ENCODE measurements around the gene DPP3. TPM values are rescaled to one million over a fixed set of nuclear protein-coding genes. Genes with fewer than 3 reads are reported as not detected.
A peak's percentile ranks its signal among the peaks of the same experiment; 100 is the strongest.

DPP3 gene
- total RNA-seq, 2 experiments from 2014 or later: 47.2 to 53.4 TPM

GRCh38 chr11:66432597-66432996, 47.6 kb upstream of the DPP3 start:
- intact Hi-C loops (cut with micrococcal nuclease; ENCODE audit: unreplicated experiment): no loop called here
- POLR2A ChIA-PET: no interaction called here

DNA sequence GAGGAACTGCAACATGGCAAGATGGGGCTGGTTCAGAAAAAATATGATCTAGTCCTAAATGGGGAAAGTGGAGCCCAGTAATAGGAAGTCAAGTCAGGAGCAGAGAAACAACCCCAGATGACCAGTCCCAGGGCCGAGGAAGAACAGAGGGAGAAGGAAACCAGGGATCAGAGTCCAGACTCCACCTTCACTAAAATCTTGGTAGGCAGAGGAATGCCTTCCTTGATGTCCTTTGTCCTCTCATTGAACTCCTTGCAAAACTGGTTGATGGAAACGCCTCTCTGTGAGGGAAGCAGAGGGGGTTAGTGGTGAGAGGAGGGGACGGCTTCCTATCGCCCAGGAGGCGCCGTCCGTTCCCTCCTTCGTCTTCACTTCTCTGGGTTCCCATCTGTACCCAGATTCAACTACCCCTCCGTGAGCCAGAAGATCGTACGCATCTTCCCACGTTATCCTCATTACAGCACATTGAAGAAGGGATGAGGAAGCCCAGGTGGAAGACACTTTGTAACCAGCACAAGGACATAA, 42.2 kb upstream of the DPP3 start:
- intact Hi-C loops (cut with micrococcal nuclease; ENCODE audit: unreplicated experiment): no loop called here
- Histone ChIP-seq H3K4me1 (ENCODE audit: insufficient read depth, low read length, poor library complexity, severe bottlenecking) (peaks cover 8% of the 10 kb centered on the region), H4K20me1 (ENCODE audit: insufficient read depth, low read length) (no peaks in the 10 kb centered on the region), H2AFZ (ENCODE audit: low read length) (peak overlapping the region; percentile 65), H3K9me2 (ENCODE audit: insufficient read depth, low read length) (no peaks in the 10 kb centered on the region), H3K79me2 (ENCODE audit: insufficient read depth, low read depth, low read length) (peaks cover 11% of the 10 kb centered on the region; the same call in 1 of the 2 replicates), H3K4me2 (ENCODE audit: low read length) (peak overlapping the region; percentile 79), H3K27ac (ENCODE audit: low read depth, low read length, poor library complexity, severe bottlenecking) (peak overlapping the region; percentile 52), H3K9me3 (ENCODE audit: low read length) (no peaks in the 10 kb centered on the region), H3K36me3 (ENCODE audit: insufficient read depth, low read length) (peaks cover 29% of the 10 kb centered on the region), H3K4me3 (ENCODE audit: low read depth, low read length, poor library complexity, severe bottlenecking) (peak overlapping the region; percentile 90)
- DNase-seq (ENCODE audit: low spot score): no peak
- CTCF ChIA-PET (ENCODE audit: unreplicated experiment): interaction anchor here (1.0 to 1.2 kb wide), 3 partner anchors 41 to 108 kb away, joined by 3 read pairs; partner anchors contain the start of gene ZDHHC24
- no TSS peak for BruUV-seq (replicated peaks)
- TF ChIP-seq EZH2phosphoT487 (IDR thresholded peaks at IDR 0.05; ENCODE audit: borderline replicate concordance, low read depth, low read length): no peak
- no peak for TF ChIP-seq CTCF (conservative IDR thresholded peaks at IDR 0.05; ENCODE audit: low read length)
- POLR2A ChIA-PET: interaction anchor here (1.2 to 1.3 kb wide), 2 partner anchors 42 to 52 kb away, joined by 4 to 5 read pairs; partner anchors contain the start of gene DPP3

More at GRCh38 chr11:66432597-66432996, 47.6 kb upstream of the DPP3 start:
- BruUV-seq (replicated peaks): no TSS peak
- DNase-seq (ENCODE audit: low spot score): no peak
- TF ChIP-seq EZH2phosphoT487 (IDR thresholded peaks at IDR 0.05; ENCODE audit: borderline replicate concordance, low read depth, low read length) (no peak), CTCF (conservative IDR thresholded peaks at IDR 0.05; ENCODE audit: low read length) (no peak)
- no peaks in the 10 kb centered on the region for H3K9me3 ChIP-seq (ENCODE audit: low read length)
- H3K27ac ChIP-seq (ENCODE audit: low read depth, low read length, poor library complexity, severe bottlenecking): no peak overlapping the region
- peaks cover 5% of the 10 kb centered on the region; the same call in 1 of the 2 replicates for H3K79me2 ChIP-seq (ENCODE audit: insufficient read depth, low read depth, low read length)
- H3K9me2 ChIP-seq (ENCODE audit: insufficient read depth, low read length): no peaks in the 10 kb centered on the region
- H3K4me1 ChIP-seq (ENCODE audit: insufficient read depth, low read length, poor library complexity, severe bottlenecking): peaks cover 5% of the 10 kb centered on the region
- H4K20me1 ChIP-seq (ENCODE audit: insufficient read depth, low read length): no peaks in the 10 kb centered on the region
- peaks cover 36% of the 10 kb centered on the region for H3K36me3 ChIP-seq (ENCODE audit: insufficient read depth, low read length)
- no peak overlapping the region for H3K4me3 ChIP-seq (ENCODE audit: low read depth, low read length, poor library complexity, severe bottlenecking)
- H2AFZ ChIP-seq (ENCODE audit: low read length): no peak overlapping the region
- CTCF ChIA-PET (ENCODE audit: unreplicated experiment): no interaction called here
- H3K4me2 ChIP-seq (ENCODE audit: low read length): no peak overlapping the region
